A673 (cell line): ENCODE results near the gene LACTBL1. TPM values are rescaled to one million over a fixed set of nuclear protein-coding genes. Genes with fewer than 3 reads are reported as not detected.

Source experiments
- BruUV-seq: library from RNA; stranded (reverse); fragments of 400-500 nt; replicated peaks from 2 replicates; lab custom pipeline; 2021; lab: Mats Ljungman, UMichigan
- CTCF ChIA-PET: fragments of 300-600 bp; sonication (Branson Sonifier 250); formaldehyde crosslinking; loops from one replicate; lab custom pipeline; 2022; ENCODE audit warnings: antibody characterized with exemption; lab: Charles Lee
- POLR2A ChIA-PET: fragments of 300-600 bp; sonication (Branson Sonifier 250); formaldehyde crosslinking; loops from one replicate; lab custom pipeline; 2022; ENCODE audit warnings: antibody characterized with exemption; ENCODE audit not compliant: low non-redundant PET; lab: Charles Lee
- DNase-seq: peaks from one replicate; pipeline ENCODE4 v3.0.0-alpha.2; 2015; ENCODE audit warnings: low spot score
- H3K27ac ChIP-seq: fragments of 200-600 bp; sonication (generic); 2 replicates; pipeline ENCODE4 v1.5.1; 2016; ENCODE audit warnings: mixed run types, low read depth, mild to moderate bottlenecking, mixed read lengths, antibody characterized with exemption, low read length; ENCODE audit not compliant: poor library complexity, severe bottlenecking
- H3K27me3 ChIP-seq: fragments of 200-600 bp; sonication (generic); replicated peaks from 2 replicates; pipeline ENCODE4 v1.6.1; 2017; ENCODE audit warnings: mixed run types, low read depth, mild to moderate bottlenecking, mixed read lengths, antibody characterized with exemption, low read length; ENCODE audit not compliant: insufficient read depth, poor library complexity
- H3K36me3 ChIP-seq: fragments of 200-600 bp; sonication (generic); 2 replicates; pipeline ENCODE4 v1.6.1; 2016; ENCODE audit warnings: mixed run types, mild to moderate bottlenecking, mixed read lengths, antibody characterized with exemption, low read length; ENCODE audit not compliant: insufficient read depth, poor library complexity, severe bottlenecking
- H3K4me1 ChIP-seq: fragments of 200-600 bp; sonication (generic); 2 replicates; pipeline ENCODE4 v1.6.1; 2017; ENCODE audit warnings: mixed run types, mild to moderate bottlenecking, mixed read lengths, antibody characterized with exemption, low read length; ENCODE audit not compliant: insufficient read depth, poor library complexity, severe bottlenecking
- H3K4me3 ChIP-seq: fragments of 200-600 bp; sonication (generic); 2 replicates; pipeline ENCODE4 v1.5.1; 2016; ENCODE audit warnings: low read depth, mixed run types, mild to moderate bottlenecking, mixed read lengths, low read length; ENCODE audit not compliant: poor library complexity, severe bottlenecking
- H3K9me3 ChIP-seq: fragments of 200-600 bp; sonication (generic); 2 replicates; pipeline ENCODE4 v1.6.1; 2016; ENCODE audit warnings: mixed run types, low read depth, mild to moderate bottlenecking, mixed read lengths, antibody characterized with exemption, low read length; ENCODE audit not compliant: poor library complexity, severe bottlenecking
- EZH2 ChIP-seq: fragments of 200-600 bp; sonication (generic); IDR thresholded peaks from 2 replicates; pipeline ENCODE4 v1.6.1; 2017; ENCODE audit warnings: borderline replicate concordance, low read depth, mild to moderate bottlenecking, mixed read lengths, antibody characterized with exemption, low read length; ENCODE audit not compliant: poor library complexity, severe bottlenecking
- intact Hi-C: fragments of 100-400 bp; cut with micrococcal nuclease; formaldehyde crosslinking; loops from one replicate; pipeline ENCODE4 v1.10.0; 2022; ENCODE audit not compliant: unreplicated experiment
- total RNA-seq: library from RNA; stranded (reverse); gene quantifications from 2 replicates; pipeline ENCODE4 v1.2.3, GENCODE V29; 2021
- TF ChIP-seq, protein P1 (sequence below): fragments of 300-800, 200-600 bp; sonication (generic); conservative IDR thresholded peaks from 2 replicates; pipeline ENCODE4 v1.5.1; 2017; ENCODE audit warnings: low read depth, mild to moderate bottlenecking, antibody characterized with exemption, low read length, moderate library complexity, mixed read lengths

LACTBL1 gene
- total RNA-seq, 1 experiment from 2014 or later: 0.24 TPM

DNA sequence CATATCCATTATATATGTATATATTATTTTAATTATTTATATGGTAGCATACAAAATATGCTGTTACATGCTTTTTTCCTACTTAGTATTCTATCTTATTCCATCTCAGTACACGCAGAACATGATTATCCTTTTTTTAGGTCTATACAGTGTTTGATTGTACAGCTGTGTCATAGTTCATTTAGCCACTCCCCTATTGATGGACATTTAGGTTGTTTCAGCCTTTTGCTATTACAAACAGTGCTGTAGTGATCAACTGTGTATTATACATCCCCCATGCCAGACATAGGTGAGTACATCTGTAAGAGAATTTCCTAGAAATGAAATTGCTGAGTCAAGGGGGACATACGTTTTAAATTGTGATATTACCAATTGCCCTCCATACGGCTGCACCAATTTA, 15.6 kb downstream of the LACTBL1 start:
- Histone ChIP-seq H3K4me3 (no peak overlapping the region), H3K36me3 (no peaks in the 10 kb centered on the region), H3K27me3 (peaks cover 21% of the 10 kb centered on the region), H3K27ac (no peak overlapping the region), H3K4me1 (peaks cover 7% of the 10 kb centered on the region), H3K9me3 (no peaks in the 10 kb centered on the region)
- no peak for DNase-seq
- intact Hi-C loops: no loop called here
- BruUV-seq: no TSS peak
- TF ChIP-seq, protein P1, sequence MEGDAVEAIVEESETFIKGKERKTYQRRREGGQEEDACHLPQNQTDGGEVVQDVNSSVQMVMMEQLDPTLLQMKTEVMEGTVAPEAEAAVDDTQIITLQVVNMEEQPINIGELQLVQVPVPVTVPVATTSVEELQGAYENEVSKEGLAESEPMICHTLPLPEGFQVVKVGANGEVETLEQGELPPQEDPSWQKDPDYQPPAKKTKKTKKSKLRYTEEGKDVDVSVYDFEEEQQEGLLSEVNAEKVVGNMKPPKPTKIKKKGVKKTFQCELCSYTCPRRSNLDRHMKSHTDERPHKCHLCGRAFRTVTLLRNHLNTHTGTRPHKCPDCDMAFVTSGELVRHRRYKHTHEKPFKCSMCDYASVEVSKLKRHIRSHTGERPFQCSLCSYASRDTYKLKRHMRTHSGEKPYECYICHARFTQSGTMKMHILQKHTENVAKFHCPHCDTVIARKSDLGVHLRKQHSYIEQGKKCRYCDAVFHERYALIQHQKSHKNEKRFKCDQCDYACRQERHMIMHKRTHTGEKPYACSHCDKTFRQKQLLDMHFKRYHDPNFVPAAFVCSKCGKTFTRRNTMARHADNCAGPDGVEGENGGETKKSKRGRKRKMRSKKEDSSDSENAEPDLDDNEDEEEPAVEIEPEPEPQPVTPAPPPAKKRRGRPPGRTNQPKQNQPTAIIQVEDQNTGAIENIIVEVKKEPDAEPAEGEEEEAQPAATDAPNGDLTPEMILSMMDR: no peak
- no peak for TF ChIP-seq EZH2
- CTCF ChIA-PET: no interaction called here
- POLR2A ChIA-PET: no interaction called here

DNA sequence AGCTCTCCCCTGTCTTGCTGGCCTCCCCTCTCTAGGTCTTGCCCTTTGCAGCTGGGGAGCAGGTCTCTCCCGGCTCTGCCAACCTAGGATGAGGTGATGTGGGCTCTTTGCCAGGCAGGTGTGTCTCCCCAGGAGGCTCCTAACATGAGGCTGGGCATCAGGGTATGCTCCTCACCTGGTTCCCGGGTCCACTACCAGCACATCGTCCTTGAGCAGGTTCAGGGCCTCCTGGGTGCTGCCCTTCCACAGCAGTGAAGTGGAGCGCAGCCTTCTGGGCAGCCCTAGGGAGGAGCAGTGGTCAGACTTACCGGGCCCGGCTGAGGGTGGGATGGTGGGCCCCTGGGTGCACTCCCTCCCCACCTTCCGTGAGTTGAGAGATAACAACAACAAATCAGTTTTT, 17.5 kb downstream of the LACTBL1 start:
- TF ChIP-seq, protein P1: no peak
- no peak for TF ChIP-seq EZH2
- Histone ChIP-seq H3K4me3 (no peak overlapping the region), H3K36me3 (no peaks in the 10 kb centered on the region), H3K27ac (no peak overlapping the region), H3K27me3 (peaks cover 21% of the 10 kb centered on the region), H3K4me1 (peaks cover 7% of the 10 kb centered on the region), H3K9me3 (no peaks in the 10 kb centered on the region)
- intact Hi-C loops: no loop called here
- no peak for DNase-seq
- POLR2A ChIA-PET: no interaction called here
- CTCF ChIA-PET: no interaction called here
- no TSS peak for BruUV-seq

DNA sequence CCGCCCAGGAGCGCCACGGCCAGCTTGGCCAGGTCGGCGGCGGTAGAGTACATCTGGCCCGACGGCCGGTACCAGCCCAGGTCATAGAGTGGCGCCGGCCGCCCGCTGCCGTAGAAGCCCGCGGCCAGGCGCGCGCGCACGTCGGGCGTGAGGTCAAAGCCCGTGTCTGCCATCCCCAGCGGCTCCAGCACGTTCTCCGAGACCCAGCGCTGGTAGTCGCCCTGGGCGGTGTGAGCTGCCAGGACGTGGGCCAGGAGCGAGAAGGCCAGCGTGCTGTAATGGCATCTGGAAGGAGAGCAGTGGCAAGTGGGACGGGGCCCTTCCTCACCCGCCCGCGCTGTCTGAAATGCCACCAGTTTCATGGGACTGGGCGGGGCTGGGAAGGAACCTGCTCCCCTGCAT, 18.9 kb downstream of the LACTBL1 start:
- no peak overlapping the region for H3K4me3 ChIP-seq
- H3K36me3 ChIP-seq: no peaks in the 10 kb centered on the region
- intact Hi-C loops: no loop called here
- H3K27ac ChIP-seq: no peak overlapping the region
- no TSS peak for BruUV-seq
- POLR2A ChIA-PET: no interaction called here
- TF ChIP-seq, protein P1: no peak
- no peak for TF ChIP-seq EZH2
- H3K4me1 ChIP-seq: peaks cover 7% of the 10 kb centered on the region
- no peak for DNase-seq
- H3K27me3 ChIP-seq: peaks cover 21% of the 10 kb centered on the region
- CTCF ChIA-PET: no interaction called here
- H3K9me3 ChIP-seq: no peaks in the 10 kb centered on the region
